B cell (primary cell): Measurements from ENCODE around the gene WNT9A. TPM values are rescaled to one million over a fixed set of nuclear protein-coding genes. Genes with fewer than 3 reads are reported as not detected.

Source experiments
- ATAC-seq: fragments of 200-7000 bp; cut with Tn5 transposase; one replicate; pipeline ENCODE4 v1.10.0; 2021; ENCODE audit warnings: low read depth, mild to moderate bottlenecking, moderate number of reproducible peaks, moderate library complexity
- CTCF ChIA-PET: fragments of 350-600 bp; sonication (Branson Sonifier 250); formaldehyde crosslinking; loops from one replicate; lab custom pipeline; 2021; ENCODE audit warnings: antibody characterized with exemption, inconsistent platforms; lab: Charles Lee
- POLR2A ChIA-PET: fragments of 350-600 bp; sonication (Branson Sonifier 250); formaldehyde crosslinking; loops from one replicate; lab custom pipeline; 2021; ENCODE audit warnings: antibody characterized with exemption; lab: Charles Lee
- DNase-seq: peaks from one replicate; pipeline ENCODE4 v3.0.0; 2013
- H2AFZ ChIP-seq: 2 replicates; pipeline ENCODE4 v1.6.1; 2012; ENCODE audit warnings: mild to moderate bottlenecking, low read depth, low read length; ENCODE audit not compliant: insufficient read depth, poor library complexity, severe bottlenecking
- H3K27ac ChIP-seq, 2 donors: 1 replicate in 1 of 2; 2 replicates in 1 of 2; pipeline ENCODE4 v1.5.1; 2012 to 2013; ENCODE audit warnings: low read length in 2 of 2, mild to moderate bottlenecking in 2 of 2, moderate library complexity in 1 of 2
- H3K27me3 ChIP-seq, 4 experiments: fragments of 200-600 bp in 1 of 4; sonication (generic) in 1 of 4; replicated peaks in 1 of 4; 1 replicate in 2 of 4; 2 replicates in 2 of 4; pipeline versions ENCODE4 v1.6.1 to v1.7.0; 2013 to 2016; ENCODE audit warnings: low read length in 3 of 4, mild to moderate bottlenecking in 2 of 4, mixed read lengths in 1 of 4, moderate library complexity in 1 of 4; ENCODE audit not compliant: insufficient read depth in 4 of 4, control insufficient read depth in 3 of 4; ENCODE audit errors: control extremely low read depth in 1 of 4
- H3K36me3 ChIP-seq, 2 experiments: replicated peaks in 1 of 2; 1 replicate in 1 of 2; 2 replicates in 1 of 2; pipeline versions ENCODE4 v1.6.1 to v1.7.1; 2013; ENCODE audit warnings: low read length in 1 of 2; ENCODE audit not compliant: insufficient read depth in 2 of 2, control insufficient read depth in 1 of 2; ENCODE audit errors: control extremely low read depth in 1 of 2, extremely low read depth in 1 of 2
- H3K4me1 ChIP-seq, 2 donors: fragments of 200-600 bp in 1 of 2; sonication (generic) in 1 of 2; 1 replicate in 1 of 2; 2 replicates in 1 of 2; pipeline versions ENCODE4 v1.5.1 to v1.6.1; 2013 to 2017; ENCODE audit warnings: low read length in 2 of 2; ENCODE audit not compliant: control insufficient read depth in 2 of 2, insufficient read depth in 2 of 2
- H3K4me2 ChIP-seq: replicated peaks from 2 replicates; pipeline ENCODE3; 2012; ENCODE audit warnings: mild to moderate bottlenecking, low read depth, low read length; ENCODE audit not compliant: poor library complexity, severe bottlenecking
- H3K4me3 ChIP-seq, 5 experiments: fragments of 200-600 bp in 1 of 5; sonication (generic) in 1 of 5; 1 replicate in 3 of 5; 2 replicates in 2 of 5; pipeline versions ENCODE4 v1.5.1 to v1.7.0; 2011 to 2016; ENCODE audit warnings: low read length in 4 of 5, mild to moderate bottlenecking in 4 of 5, low read depth in 2 of 5, control low read depth in 1 of 5, moderate library complexity in 1 of 5; ENCODE audit not compliant: insufficient read depth in 1 of 5; ENCODE audit errors: control extremely low read depth in 1 of 5, extremely low read depth in 1 of 5
- H3K79me2 ChIP-seq: fragments of 200-600 bp; sonication (generic); one replicate; pipeline ENCODE4 v1.6.0; 2016; ENCODE audit warnings: low read length; ENCODE audit not compliant: control insufficient read depth, insufficient read depth
- H3K9ac ChIP-seq: fragments of 200-600 bp; sonication (generic); 2 replicates; pipeline ENCODE4 v1.6.1; 2017; ENCODE audit warnings: mild to moderate bottlenecking, low read length, moderate library complexity
- H3K9me3 ChIP-seq, 3 donors: one replicate each; pipeline versions ENCODE4 v1.6.1 to v1.7.1; 2013; ENCODE audit warnings: low read length in 2 of 3; ENCODE audit not compliant: control insufficient read depth in 2 of 3, insufficient read depth in 1 of 3; ENCODE audit errors: control extremely low read depth in 1 of 3
- H4K20me1 ChIP-seq: 2 replicates; pipeline ENCODE4 v1.6.0; 2012; ENCODE audit warnings: mild to moderate bottlenecking, low read length; ENCODE audit not compliant: insufficient read depth, control insufficient read depth, poor library complexity, severe bottlenecking
- H3K27ac Mint-ChIP-seq: one replicate; pipeline ENCODE4 v1.8.0; 2021; ENCODE audit warnings: mixed read lengths
- H3K27me3 Mint-ChIP-seq: one replicate; pipeline ENCODE4 v1.8.0; 2021; ENCODE audit warnings: mixed read lengths
- H3K4me1 Mint-ChIP-seq: one replicate; pipeline ENCODE4 v1.8.0; 2021; ENCODE audit warnings: mixed read lengths
- H3K4me3 Mint-ChIP-seq: one replicate; pipeline ENCODE4 v1.8.0; 2021; ENCODE audit warnings: mixed read lengths
- H3K9me3 Mint-ChIP-seq: one replicate; pipeline ENCODE4 v1.8.0; 2022; ENCODE audit warnings: mixed read lengths; ENCODE audit not compliant: insufficient read depth
- EZH2 ChIP-seq: IDR thresholded peaks from 2 replicates; pipeline ENCODE4 v1.6.1; 2012; ENCODE audit warnings: borderline replicate concordance, low read depth, mild to moderate bottlenecking, moderate library complexity, low read length; ENCODE audit not compliant: insufficient read depth, poor library complexity, severe bottlenecking
- WGBS: methylation state at CpG from one replicate; pipeline ENCODE4 v1.1.5; 2013; ENCODE audit warnings: missing lambda C conversion rate; ENCODE audit not compliant: insufficient coverage; 5-methylcytosine and 5-hydroxymethylcytosine counted together
- intact Hi-C: fragments of 100-400 bp; cut with micrococcal nuclease; formaldehyde crosslinking; loops from one replicate; pipeline ENCODE4 v1.10.0; 2022
- polyA plus RNA-seq: library from polyadenylated mRNA; depleted of rRNA; stranded (reverse); fragments of >200 nt; gene quantifications from 2 replicates; pipeline ENCODE4 v1.2.3, GENCODE V29; 2012
- total RNA-seq, 2 donors: library from RNA; stranded (reverse); fragments of 120-200 nt in 1 of 2; gene quantifications; 1 replicate in 1 of 2; 2 replicates in 1 of 2; pipeline versions ENCODE4 v1.2.3 to v1.2.4, GENCODE V29; 2013 to 2022
- TF ChIP-seq, protein P1 (sequence below): fragments of 200-600 bp; IDR thresholded peaks from one replicate; pipeline ENCODE4 v1.8.0; 2022; ENCODE audit warnings: antibody characterized with exemption, mild to moderate bottlenecking

WNT9A gene
- total and polyA plus RNA-seq, 2 donors (not counting 1 experiment from before 2014, with no cell fraction given) = 0.04 TPM; not detected in 1

DNA sequence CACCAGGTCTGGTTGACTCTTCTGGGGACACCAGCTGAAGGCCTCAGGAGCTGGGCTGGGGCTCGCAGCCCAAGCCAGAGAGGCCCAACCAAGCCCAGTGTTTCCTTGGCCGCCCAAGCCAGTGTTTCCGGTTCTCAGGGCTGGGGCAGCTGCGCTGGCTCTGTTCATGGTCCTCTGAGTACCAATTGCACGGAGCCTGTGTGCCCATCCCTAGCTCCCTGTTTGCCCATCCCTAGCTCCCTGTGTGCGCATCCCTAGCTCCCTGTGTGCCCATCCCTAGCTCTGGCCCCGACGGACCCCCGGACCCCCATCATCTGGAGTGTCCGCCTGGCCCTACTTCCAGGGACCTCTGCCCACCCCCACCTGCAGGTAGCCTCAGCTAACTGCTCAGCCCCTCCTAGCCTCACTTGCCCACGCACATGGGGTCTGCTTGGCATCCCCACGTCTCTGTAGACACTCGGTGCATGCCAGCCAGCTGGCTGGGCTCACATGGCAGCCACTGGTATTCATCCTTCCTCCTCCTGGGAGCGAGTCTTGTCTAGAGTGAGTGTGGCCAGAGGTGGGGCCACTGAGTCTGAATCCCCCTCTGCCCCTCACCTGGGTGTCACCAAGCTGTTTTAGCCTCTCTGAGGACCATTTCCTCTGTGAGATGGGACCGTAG lies 64.0 kb downstream of the WNT9A start:
- H3K4me3 ChIP-seq = no peak overlapping the region
- Mint-ChIP-seq H3K9me3 (no peaks in the 10 kb centered on the region), H3K4me1 (peaks cover 10% of the 10 kb centered on the region), H3K4me3 (no peak overlapping the region), H3K27ac (no peak overlapping the region), H3K27me3 (no peaks in the 10 kb centered on the region)
- no peaks in the 10 kb centered on the region for H4K20me1 ChIP-seq
- peaks cover 0 to 3% (median 0%) of the 10 kb centered on the region in 3 donors for H3K9me3 ChIP-seq
- peak; percentile 1 for DNase-seq
- H3K27me3 ChIP-seq = no peaks in the 10 kb centered on the region
- no peak overlapping the region for H3K4me2 ChIP-seq
- ChIA-PET CTCF (no interaction called here), POLR2A (no interaction called here)
- H3K4me1 ChIP-seq = peaks cover 11 to 29% of the 10 kb centered on the region in 2 donors
- no peak for TF ChIP-seq EZH2
- TF ChIP-seq, protein P1, sequence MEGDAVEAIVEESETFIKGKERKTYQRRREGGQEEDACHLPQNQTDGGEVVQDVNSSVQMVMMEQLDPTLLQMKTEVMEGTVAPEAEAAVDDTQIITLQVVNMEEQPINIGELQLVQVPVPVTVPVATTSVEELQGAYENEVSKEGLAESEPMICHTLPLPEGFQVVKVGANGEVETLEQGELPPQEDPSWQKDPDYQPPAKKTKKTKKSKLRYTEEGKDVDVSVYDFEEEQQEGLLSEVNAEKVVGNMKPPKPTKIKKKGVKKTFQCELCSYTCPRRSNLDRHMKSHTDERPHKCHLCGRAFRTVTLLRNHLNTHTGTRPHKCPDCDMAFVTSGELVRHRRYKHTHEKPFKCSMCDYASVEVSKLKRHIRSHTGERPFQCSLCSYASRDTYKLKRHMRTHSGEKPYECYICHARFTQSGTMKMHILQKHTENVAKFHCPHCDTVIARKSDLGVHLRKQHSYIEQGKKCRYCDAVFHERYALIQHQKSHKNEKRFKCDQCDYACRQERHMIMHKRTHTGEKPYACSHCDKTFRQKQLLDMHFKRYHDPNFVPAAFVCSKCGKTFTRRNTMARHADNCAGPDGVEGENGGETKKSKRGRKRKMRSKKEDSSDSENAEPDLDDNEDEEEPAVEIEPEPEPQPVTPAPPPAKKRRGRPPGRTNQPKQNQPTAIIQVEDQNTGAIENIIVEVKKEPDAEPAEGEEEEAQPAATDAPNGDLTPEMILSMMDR = no peak
- intact Hi-C loops = no loop called here
- H3K27ac ChIP-seq = no peak overlapping the region
- H3K9ac ChIP-seq = no peak overlapping the region
- no peak overlapping the region for H2AFZ ChIP-seq
- no peaks in the 10 kb centered on the region for H3K79me2 ChIP-seq
- H3K36me3 ChIP-seq = no peaks in the 10 kb centered on the region
- 91% methylated on average over 14 of the region's 15 CpGs for WGBS
- ATAC-seq = no peak

DNA sequence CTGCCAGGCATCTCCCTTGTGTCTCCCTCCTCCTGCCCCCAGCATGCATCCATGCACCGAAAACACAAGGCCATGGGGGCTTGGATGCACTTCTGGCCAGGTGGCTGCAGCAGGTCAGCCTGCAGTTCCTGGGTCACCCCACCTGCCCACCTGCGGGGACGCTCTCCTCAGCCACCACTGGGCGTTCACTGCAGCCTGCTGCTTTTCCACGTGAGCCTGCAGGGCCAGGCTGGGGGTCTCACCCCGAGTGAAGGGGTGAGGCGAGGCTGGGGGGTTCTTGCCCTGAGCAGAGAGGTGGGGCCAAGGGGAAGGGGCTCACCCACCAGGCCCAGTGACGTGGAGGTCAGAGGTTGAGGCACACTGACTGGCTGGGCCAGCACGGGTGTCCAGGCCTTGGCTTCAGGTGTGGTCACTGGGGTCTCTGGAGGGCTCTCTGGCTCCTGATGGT lies 64.6 kb downstream of the WNT9A start:
- Histone ChIP-seq H3K4me1 (peaks cover 11 to 27% of the 10 kb centered on the region in 2 donors), H3K36me3 (no peaks in the 10 kb centered on the region), H3K27me3 (no peaks in the 10 kb centered on the region), H3K4me3 (no peak overlapping the region), H3K9ac (no peak overlapping the region), H3K9me3 (peaks cover 0 to 3% (median 0%) of the 10 kb centered on the region in 3 donors), H3K27ac (no peak overlapping the region), H3K4me2 (no peak overlapping the region), H4K20me1 (no peaks in the 10 kb centered on the region), H3K79me2 (no peaks in the 10 kb centered on the region), H2AFZ (no peak overlapping the region)
- intact Hi-C loops = no loop called here
- CTCF ChIA-PET = no interaction called here
- 88% methylated on average over 3 of the region's 9 CpGs for WGBS
- ATAC-seq (no peak), DNase-seq (peak; percentile 1)
- peaks cover 10% of the 10 kb centered on the region for H3K4me1 Mint-ChIP-seq
- TF ChIP-seq, protein P1 = no peak
- no peak for TF ChIP-seq EZH2
- POLR2A ChIA-PET = no interaction called here
- H3K27me3 Mint-ChIP-seq = no peaks in the 10 kb centered on the region
- H3K27ac Mint-ChIP-seq = no peak overlapping the region
- H3K4me3 Mint-ChIP-seq = no peak overlapping the region
- no peaks in the 10 kb centered on the region for H3K9me3 Mint-ChIP-seq
